ENCODE data around the gene RASD2.
"Not testable (repeated sequence)": the region's sequence is repeated elsewhere in the genome, so short reads cannot be mapped to it uniquely, and the experiment has no call there.

RASD2 gene

GRCh38 chr22:35540595-35541253 is at the start of gene RASD2:
Gene RASD2 (plus strand): TSS chr22:35540831. CDS start chr22:35546810, 5,979 bp downstream.
- peak; percentile 8 to 46 for DNase-seq (ENCODE audit: low read depth in 2 of 2)

- DNase-seq (ENCODE audit: low read depth in 2 of 2): not testable (repeated sequence)
These were observed 49.3 kb upstream of the RASD2 start for GRCh38 chr22:35491061-35491907.

GRCh38 chr22:35491908-35492380 is 48.7 kb upstream of the RASD2 start:
- DNase-seq (ENCODE audit: low read depth in 2 of 2): no peak

- DNase-seq (ENCODE audit: low read depth in 2 of 2): no peak
These were observed 47.6 kb upstream of the RASD2 start for GRCh38 chr22:35493074-35493473.

- DNase-seq (ENCODE audit: low read depth in 2 of 2): not testable (repeated sequence)
These were observed 44.9 kb upstream of the RASD2 start for GRCh38 chr22:35495711-35496110.

GRCh38 chr22:35496768-35497312 is 43.8 kb upstream of the RASD2 start:
- no peak for DNase-seq (ENCODE audit: low read depth in 2 of 2)

- no peak for DNase-seq (ENCODE audit: low read depth in 2 of 2)
These were observed 42.4 kb upstream of the RASD2 start for GRCh38 chr22:35498026-35498800.

- no peak for DNase-seq (ENCODE audit: low read depth in 2 of 2)
These were observed 37.8 kb upstream of the RASD2 start for GRCh38 chr22:35502836-35503235.

- DNase-seq (ENCODE audit: low read depth in 2 of 2): no peak
These were observed 35.0 kb upstream of the RASD2 start for GRCh38 chr22:35505399-35506258.

GRCh38 chr22:35506259-35506570 is 34.4 kb upstream of the RASD2 start:
- no peak for DNase-seq (ENCODE audit: low read depth in 2 of 2)

GRCh38 chr22:35507851-35508250 is 32.8 kb upstream of the RASD2 start:
- DNase-seq (ENCODE audit: low read depth in 2 of 2): not testable (repeated sequence)

GRCh38 chr22:35509451-35509850 is 31.2 kb upstream of the RASD2 start:
- DNase-seq (ENCODE audit: low read depth in 2 of 2): no peak

- DNase-seq (ENCODE audit: low read depth in 2 of 2): no peak
These were observed 30.7 kb upstream of the RASD2 start for GRCh38 chr22:35509960-35510359.

- no peak for DNase-seq (ENCODE audit: low read depth in 2 of 2)
These were observed 30.1 kb upstream of the RASD2 start for GRCh38 chr22:35510481-35510934.

GRCh38 chr22:35510951-35511350 is 29.7 kb upstream of the RASD2 start:
- no peak for DNase-seq (ENCODE audit: low read depth in 2 of 2)

- DNase-seq (ENCODE audit: low read depth in 2 of 2): no peak
These were observed 26.3 kb upstream of the RASD2 start for GRCh38 chr22:35514366-35514765.

- DNase-seq (ENCODE audit: low read depth in 2 of 2): not testable (repeated sequence)
These were observed 24.7 kb upstream of the RASD2 start for GRCh38 chr22:35515952-35516351.

GRCh38 chr22:35516723-35517122 is 23.9 kb upstream of the RASD2 start:
- no peak for DNase-seq (ENCODE audit: low read depth in 2 of 2)

GRCh38 chr22:35517207-35517606 is 23.4 kb upstream of the RASD2 start:
- no peak for DNase-seq (ENCODE audit: low read depth in 2 of 2)

- no peak for DNase-seq (ENCODE audit: low read depth in 2 of 2)
These were observed 22.7 kb upstream of the RASD2 start for GRCh38 chr22:35517769-35518530.
